Keratinocyte (primary cell): ENCODE data around the gene PHETA1.

Experiments used
- EZH2 ChIP-seq: IDR thresholded peaks from one replicate; pipeline ENCODE4 v1.6.1; 2012; ENCODE audit warnings: inconsistent platforms, mild to moderate bottlenecking, low read length, moderate library complexity
- TF ChIP-seq, protein P1 (sequence below), 3 experiments: IDR thresholded peaks in 1 of 3; conservative IDR thresholded peaks in 1 of 3; optimal IDR thresholded peaks in 1 of 3; 2 replicates in 2 of 3; 3 replicates in 1 of 3; pipeline versions ENCODE3 to v1.5.1; 2011; ENCODE audit warnings: low read length in 3 of 3, mild to moderate bottlenecking in 3 of 3, moderate library complexity in 2 of 3, control low read depth in 1 of 3, inconsistent platforms in 1 of 3; ENCODE audit not compliant: insufficient read depth in 2 of 3; ENCODE audit errors: extremely low read depth in 1 of 3

DNA sequence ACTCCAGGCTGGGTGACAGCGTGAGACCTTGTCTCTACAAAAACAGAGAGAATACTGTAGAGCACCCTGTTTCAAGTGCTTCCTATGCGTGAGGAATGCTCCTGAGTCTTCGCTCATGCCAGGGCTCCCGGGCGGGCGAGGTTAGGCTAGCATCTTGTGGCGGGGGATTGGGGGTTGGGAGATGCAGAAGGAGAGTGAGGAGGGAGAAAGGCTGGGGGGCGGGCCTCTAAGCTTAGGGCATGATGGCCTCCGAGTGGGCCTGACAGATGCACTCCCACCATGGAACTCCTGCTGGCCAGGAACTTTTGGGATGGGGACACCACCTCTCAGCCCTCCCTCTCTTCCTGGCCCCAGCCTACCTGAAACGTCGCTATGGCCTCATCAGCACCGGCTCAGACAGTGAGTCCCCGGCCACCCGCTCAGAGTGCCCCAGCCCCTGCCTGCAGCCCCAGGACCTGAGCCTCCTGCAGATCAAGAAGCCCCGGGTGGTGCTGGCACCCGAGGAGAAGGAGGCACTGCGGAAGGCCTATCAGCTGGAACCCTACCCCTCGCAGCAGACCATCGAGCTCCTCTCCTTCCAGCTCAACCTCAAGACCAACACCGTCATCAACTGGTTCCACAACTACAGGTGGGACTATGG, 27.3 kb downstream of the PHETA1 start:
- TF ChIP-seq, protein P1, sequence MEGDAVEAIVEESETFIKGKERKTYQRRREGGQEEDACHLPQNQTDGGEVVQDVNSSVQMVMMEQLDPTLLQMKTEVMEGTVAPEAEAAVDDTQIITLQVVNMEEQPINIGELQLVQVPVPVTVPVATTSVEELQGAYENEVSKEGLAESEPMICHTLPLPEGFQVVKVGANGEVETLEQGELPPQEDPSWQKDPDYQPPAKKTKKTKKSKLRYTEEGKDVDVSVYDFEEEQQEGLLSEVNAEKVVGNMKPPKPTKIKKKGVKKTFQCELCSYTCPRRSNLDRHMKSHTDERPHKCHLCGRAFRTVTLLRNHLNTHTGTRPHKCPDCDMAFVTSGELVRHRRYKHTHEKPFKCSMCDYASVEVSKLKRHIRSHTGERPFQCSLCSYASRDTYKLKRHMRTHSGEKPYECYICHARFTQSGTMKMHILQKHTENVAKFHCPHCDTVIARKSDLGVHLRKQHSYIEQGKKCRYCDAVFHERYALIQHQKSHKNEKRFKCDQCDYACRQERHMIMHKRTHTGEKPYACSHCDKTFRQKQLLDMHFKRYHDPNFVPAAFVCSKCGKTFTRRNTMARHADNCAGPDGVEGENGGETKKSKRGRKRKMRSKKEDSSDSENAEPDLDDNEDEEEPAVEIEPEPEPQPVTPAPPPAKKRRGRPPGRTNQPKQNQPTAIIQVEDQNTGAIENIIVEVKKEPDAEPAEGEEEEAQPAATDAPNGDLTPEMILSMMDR (optimal IDR thresholded peaks at IDR 0.05 in 1 of 3, IDR thresholded peaks at IDR 0.05 in 1 of 3, conservative IDR thresholded peaks at IDR 0.05 in 1 of 3; ENCODE audit: extremely low read depth in 1 of 3, insufficient read depth in 2 of 3, low read length in 3 of 3): no peak
- TF ChIP-seq EZH2: no peak
